BJ (cell line): ENCODE results near the gene TAF4. TPM values are rescaled to one million over a fixed set of nuclear protein-coding genes. Genes with fewer than 3 reads are reported as not detected.

Experiments used
- CTCF ChIA-PET: fragments of 350-600 bp; formaldehyde crosslinking; extraction: SDS; loops from one replicate; lab custom pipeline; 2021; ENCODE audit warnings: antibody characterized with exemption, inconsistent platforms; lab: Yijun Ruan, JAX
- POLR2A ChIA-PET: fragments of 300-600 bp; sonication (Branson Sonifier 250); formaldehyde crosslinking; extraction: SDS; loops from one replicate; lab custom pipeline; 2021; ENCODE audit warnings: antibody characterized with exemption; lab: Charles Lee
- DNase-seq: peaks from one replicate; pipeline ENCODE4 v3.0.0-alpha.2; 2011; ENCODE audit warnings: low read depth
- H3K27me3 ChIP-seq: 2 replicates; pipeline ENCODE4 v1.6.0; 2011; ENCODE audit warnings: low read length; ENCODE audit not compliant: control insufficient read depth, insufficient read depth
- H3K36me3 ChIP-seq: 2 replicates; pipeline ENCODE4 v1.5.1; 2011; ENCODE audit warnings: low read length; ENCODE audit not compliant: control insufficient read depth, insufficient read depth
- H3K4me3 ChIP-seq: 2 replicates; pipeline ENCODE4 v1.5.1; 2011; ENCODE audit warnings: low read depth, mild to moderate bottlenecking, control low read depth, low read length
- polyA plus RNA-seq: library from polyadenylated mRNA; depleted of rRNA; stranded (reverse); fragments of >200 nt; gene quantifications from 2 replicates; pipeline ENCODE4 v1.2.3, GENCODE V29; 2011
- TF ChIP-seq, protein P1 (sequence below): IDR thresholded peaks from 2 replicates; pipeline ENCODE4 v1.5.1; 2011; ENCODE audit warnings: low read depth, mild to moderate bottlenecking, control low read depth, inconsistent platforms, low read length, moderate library complexity; ENCODE audit not compliant: insufficient read depth

TAF4 gene
- polyA plus RNA-seq, 1 experiment, result 1.2 TPM

DNA sequence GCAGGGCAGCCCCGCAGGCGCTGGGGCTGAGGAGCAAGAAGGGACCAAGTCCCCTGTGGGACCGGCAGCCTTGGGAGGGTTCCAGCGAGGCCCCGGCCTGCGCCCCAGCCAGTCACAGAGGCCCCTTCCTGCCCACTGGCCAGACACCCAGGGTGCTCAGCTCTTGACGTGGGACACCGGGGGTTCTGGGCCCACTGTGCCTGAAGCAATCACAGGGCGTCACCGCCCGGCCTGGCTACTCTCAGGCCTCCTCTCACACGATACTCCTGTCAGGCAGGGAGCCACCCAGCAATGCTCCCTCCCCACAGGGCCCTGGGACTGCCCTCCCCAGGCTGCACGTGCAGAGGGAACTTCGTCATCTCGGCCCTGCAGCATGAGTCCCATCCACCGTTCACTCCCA is 14.5 kb downstream of the TAF4 start:
- ChIA-PET CTCF (no interaction called here), POLR2A (no interaction called here)
- no peak for DNase-seq
- H3K27me3 ChIP-seq, result no peaks in the 10 kb centered on the region
- TF ChIP-seq, protein P1, sequence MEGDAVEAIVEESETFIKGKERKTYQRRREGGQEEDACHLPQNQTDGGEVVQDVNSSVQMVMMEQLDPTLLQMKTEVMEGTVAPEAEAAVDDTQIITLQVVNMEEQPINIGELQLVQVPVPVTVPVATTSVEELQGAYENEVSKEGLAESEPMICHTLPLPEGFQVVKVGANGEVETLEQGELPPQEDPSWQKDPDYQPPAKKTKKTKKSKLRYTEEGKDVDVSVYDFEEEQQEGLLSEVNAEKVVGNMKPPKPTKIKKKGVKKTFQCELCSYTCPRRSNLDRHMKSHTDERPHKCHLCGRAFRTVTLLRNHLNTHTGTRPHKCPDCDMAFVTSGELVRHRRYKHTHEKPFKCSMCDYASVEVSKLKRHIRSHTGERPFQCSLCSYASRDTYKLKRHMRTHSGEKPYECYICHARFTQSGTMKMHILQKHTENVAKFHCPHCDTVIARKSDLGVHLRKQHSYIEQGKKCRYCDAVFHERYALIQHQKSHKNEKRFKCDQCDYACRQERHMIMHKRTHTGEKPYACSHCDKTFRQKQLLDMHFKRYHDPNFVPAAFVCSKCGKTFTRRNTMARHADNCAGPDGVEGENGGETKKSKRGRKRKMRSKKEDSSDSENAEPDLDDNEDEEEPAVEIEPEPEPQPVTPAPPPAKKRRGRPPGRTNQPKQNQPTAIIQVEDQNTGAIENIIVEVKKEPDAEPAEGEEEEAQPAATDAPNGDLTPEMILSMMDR, result no peak
- no peak overlapping the region for H3K4me3 ChIP-seq
- H3K36me3 ChIP-seq, result peaks cover 1% of the 10 kb centered on the region; the same call in 1 of the 2 replicates

- H3K4me3 ChIP-seq, result no peak overlapping the region
- CTCF ChIA-PET, result no interaction called here
- no peaks in the 10 kb centered on the region for H3K27me3 ChIP-seq
- no peak for DNase-seq
- peaks cover 1% of the 10 kb centered on the region; the same call in 1 of the 2 replicates for H3K36me3 ChIP-seq
- TF ChIP-seq, protein P1, result no peak
- POLR2A ChIA-PET, result no interaction called here
Observed at GRCh38 chr20:62050166-62051120, 15.2 kb downstream of the TAF4 start.

- TF ChIP-seq, protein P1, result no peak
- DNase-seq, result no peak
- Histone ChIP-seq H3K36me3 (no peaks in the 10 kb centered on the region; the same call in 1 of the 2 replicates), H3K4me3 (no peak overlapping the region), H3K27me3 (no peaks in the 10 kb centered on the region)
- CTCF ChIA-PET, result interaction anchor here (0.6 to 1.5 kb wide), 2 partner anchors 10 to 75 kb away, joined by 3 to 5 read pairs; no protein-coding TSS in a partner anchor
- POLR2A ChIA-PET, result no interaction called here
Observed at GRCh38 chr20:62049342-62050165, 16.1 kb downstream of the TAF4 start.

- Histone ChIP-seq H3K27me3 (no peaks in the 10 kb centered on the region), H3K4me3 (no peak overlapping the region), H3K36me3 (no peaks in the 10 kb centered on the region; the same call in 1 of the 2 replicates)
- POLR2A ChIA-PET, result no interaction called here
- DNase-seq, result no peak
- TF ChIP-seq, protein P1, result no peak
- CTCF ChIA-PET, result interaction anchor here (0.6 to 1.5 kb wide), 2 partner anchors 11 to 75 kb away, joined by 3 to 5 read pairs; no protein-coding TSS in a partner anchor
Observed at GRCh38 chr20:62048821-62049291, 16.8 kb downstream of the TAF4 start.
